Natural killer cell (primary cell): Measurements from ENCODE around the gene MTMR4. TPM values are rescaled to one million over a fixed set of nuclear protein-coding genes. Genes with fewer than 3 reads are reported as not detected.

Experiments used
- ATAC-seq, 3 donors: fragments of 150-1000 bp in 2 of 3; fragments of 200-7000 bp in 1 of 3; cut with Tn5 transposase; 1 replicate in 1 of 3; 2 replicates in 2 of 3; pipeline ENCODE4 v1.10.0; 2021; ENCODE audit warnings: mild to moderate bottlenecking in 2 of 3, moderate library complexity in 2 of 3
- DNase-seq, 2 donors: peaks; one replicate each; pipeline versions ENCODE4 v3.0.0 to v3.0.0-alpha.2; 2013 to 2021; ENCODE audit warnings: mixed read lengths in 1 of 2
- H3K27ac ChIP-seq: one replicate; pipeline ENCODE4 v1.5.1; 2013; ENCODE audit warnings: mild to moderate bottlenecking, low read length
- H3K27me3 ChIP-seq: one replicate; pipeline ENCODE4 v1.6.1; 2013; ENCODE audit warnings: low read length; ENCODE audit not compliant: control insufficient read depth, insufficient read depth
- H3K36me3 ChIP-seq: one replicate; pipeline ENCODE4 v1.6.1; 2013; ENCODE audit warnings: low read length; ENCODE audit not compliant: control insufficient read depth, insufficient read depth
- H3K4me1 ChIP-seq: one replicate; pipeline ENCODE4 v1.6.1; 2013; ENCODE audit warnings: low read length; ENCODE audit not compliant: control insufficient read depth, insufficient read depth
- H3K4me3 ChIP-seq: one replicate; pipeline ENCODE4 v1.5.1; 2013; ENCODE audit warnings: low read length
- H3K9me3 ChIP-seq: one replicate; pipeline ENCODE4 v1.6.1; 2013; ENCODE audit warnings: low read length; ENCODE audit not compliant: control insufficient read depth, insufficient read depth
- H3K27ac Mint-ChIP-seq, 2 donors: one replicate each; pipeline ENCODE4 v1.8.0; 2022; ENCODE audit warnings: mild to moderate bottlenecking in 2 of 2, mixed read lengths in 2 of 2, moderate library complexity in 1 of 2
- H3K27me3 Mint-ChIP-seq, 2 donors: one replicate each; pipeline ENCODE4 v1.8.0; 2022; ENCODE audit warnings: low read depth in 2 of 2, mixed read lengths in 2 of 2
- H3K36me3 Mint-ChIP-seq: one replicate; pipeline ENCODE4 v1.8.0; 2022; ENCODE audit warnings: mixed read lengths
- H3K4me1 Mint-ChIP-seq, 2 donors: one replicate each; pipeline ENCODE4 v1.8.0; 2022; ENCODE audit warnings: mixed read lengths in 2 of 2
- H3K4me3 Mint-ChIP-seq: one replicate; pipeline ENCODE4 v1.8.0; 2022; ENCODE audit warnings: mild to moderate bottlenecking, moderate library complexity, mixed read lengths
- H3K9me3 Mint-ChIP-seq, 2 donors: one replicate each; pipeline ENCODE4 v1.8.0; 2022; ENCODE audit warnings: mixed read lengths in 2 of 2
- WGBS: methylation state at CpG from one replicate; pipeline ENCODE4 v1.1.7; 2013; ENCODE audit warnings: missing lambda C conversion rate; ENCODE audit not compliant: insufficient coverage; 5-methylcytosine and 5-hydroxymethylcytosine counted together
- intact Hi-C: fragments of 100-400 bp; cut with micrococcal nuclease; formaldehyde crosslinking; loops from one replicate; pipeline ENCODE4 v1.14.2; 2022
- total RNA-seq, 4 donors: library from RNA; stranded (reverse); fragments of 120-200 nt in 1 of 4; gene quantifications; one replicate each; pipeline versions ENCODE4 v1.2.3 to v1.2.4, GENCODE V29; 2013 to 2022
- TF ChIP-seq, protein P1 (sequence below): fragments of 200-600 bp; IDR thresholded peaks from one replicate; pipeline ENCODE4 v1.8.0; 2022; ENCODE audit warnings: antibody characterized with exemption

The MTMR4 gene
- total RNA-seq, 3 donors from 2014 or later (not counting 1 experiment from before 2014, with no cell fraction given): 28.4 to 43.4 (median 39.7) TPM

DNA sequence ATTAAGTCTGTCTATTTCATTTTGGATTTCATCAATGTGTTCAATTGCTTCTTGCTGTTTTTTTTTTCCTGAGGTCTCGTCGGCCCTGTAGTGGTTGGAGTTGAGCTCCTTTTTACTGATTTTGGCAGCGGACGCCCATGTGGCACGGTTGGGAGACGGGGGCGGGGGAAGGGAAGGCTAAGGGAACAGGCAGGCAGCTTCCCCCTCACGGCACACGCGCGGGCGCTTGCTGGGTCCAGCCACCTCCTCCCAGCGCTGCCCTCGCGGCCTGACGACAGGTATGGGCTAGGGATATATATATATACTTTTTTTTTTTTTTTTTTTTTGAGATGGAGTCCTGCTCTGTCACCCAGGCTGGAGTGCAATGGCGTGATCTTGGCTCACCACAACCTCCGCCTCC lies 37.6 kb downstream of the MTMR4 start:
- Histone ChIP-seq H3K27me3 (no peaks in the 10 kb centered on the region), H3K4me3 (no peak overlapping the region), H3K36me3 (peaks cover 2% of the 10 kb centered on the region), H3K27ac (no peak overlapping the region), H3K9me3 (no peaks in the 10 kb centered on the region), H3K4me1 (no peaks in the 10 kb centered on the region)
- intact Hi-C loops: no loop called here
- Mint-ChIP-seq H3K27me3 (no peaks in the 10 kb centered on the region), H3K9me3 (no peaks in the 10 kb centered on the region), H3K4me3 (no peak overlapping the region), H3K27ac (no peak overlapping the region), H3K36me3 (no peaks in the 10 kb centered on the region), H3K4me1 (no peaks in the 10 kb centered on the region)
- TF ChIP-seq, protein P1, sequence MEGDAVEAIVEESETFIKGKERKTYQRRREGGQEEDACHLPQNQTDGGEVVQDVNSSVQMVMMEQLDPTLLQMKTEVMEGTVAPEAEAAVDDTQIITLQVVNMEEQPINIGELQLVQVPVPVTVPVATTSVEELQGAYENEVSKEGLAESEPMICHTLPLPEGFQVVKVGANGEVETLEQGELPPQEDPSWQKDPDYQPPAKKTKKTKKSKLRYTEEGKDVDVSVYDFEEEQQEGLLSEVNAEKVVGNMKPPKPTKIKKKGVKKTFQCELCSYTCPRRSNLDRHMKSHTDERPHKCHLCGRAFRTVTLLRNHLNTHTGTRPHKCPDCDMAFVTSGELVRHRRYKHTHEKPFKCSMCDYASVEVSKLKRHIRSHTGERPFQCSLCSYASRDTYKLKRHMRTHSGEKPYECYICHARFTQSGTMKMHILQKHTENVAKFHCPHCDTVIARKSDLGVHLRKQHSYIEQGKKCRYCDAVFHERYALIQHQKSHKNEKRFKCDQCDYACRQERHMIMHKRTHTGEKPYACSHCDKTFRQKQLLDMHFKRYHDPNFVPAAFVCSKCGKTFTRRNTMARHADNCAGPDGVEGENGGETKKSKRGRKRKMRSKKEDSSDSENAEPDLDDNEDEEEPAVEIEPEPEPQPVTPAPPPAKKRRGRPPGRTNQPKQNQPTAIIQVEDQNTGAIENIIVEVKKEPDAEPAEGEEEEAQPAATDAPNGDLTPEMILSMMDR: no peak
- no peak for DNase-seq
- ATAC-seq: no peak
- 85% methylated on average over 9 of the region's 18 CpGs for WGBS

DNA sequence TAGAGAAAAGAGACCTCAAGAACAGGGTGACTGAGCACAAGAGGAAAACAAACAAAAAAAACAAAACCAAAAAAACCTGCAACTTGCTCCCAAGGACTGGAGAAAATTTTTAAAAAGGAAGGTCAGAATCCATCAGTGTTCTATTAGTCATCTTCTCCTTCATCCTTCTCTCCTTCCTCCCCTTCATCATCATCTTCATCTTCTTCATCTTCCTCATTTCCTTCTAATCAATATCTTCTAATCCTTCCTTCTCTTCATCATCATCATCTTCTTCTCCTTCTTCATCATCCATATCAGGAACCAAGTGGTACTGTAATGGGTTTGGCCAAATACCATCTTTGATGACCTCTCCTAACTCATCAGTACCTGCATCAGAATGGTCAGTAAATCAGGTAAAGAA lies 38.5 kb downstream of the MTMR4 start:
- Mint-ChIP-seq H3K4me3 (no peak overlapping the region), H3K9me3 (no peaks in the 10 kb centered on the region), H3K27me3 (no peaks in the 10 kb centered on the region), H3K4me1 (no peaks in the 10 kb centered on the region), H3K36me3 (no peaks in the 10 kb centered on the region), H3K27ac (no peak overlapping the region)
- H3K4me3 ChIP-seq: no peak overlapping the region
- no peaks in the 10 kb centered on the region for H3K27me3 ChIP-seq
- intact Hi-C loops: no loop called here
- H3K9me3 ChIP-seq: no peaks in the 10 kb centered on the region
- peaks cover 2% of the 10 kb centered on the region for H3K36me3 ChIP-seq
- no peak for ATAC-seq
- H3K27ac ChIP-seq: no peak overlapping the region
- no peak for DNase-seq
- no peaks in the 10 kb centered on the region for H3K4me1 ChIP-seq
- TF ChIP-seq, protein P1: no peak

DNA sequence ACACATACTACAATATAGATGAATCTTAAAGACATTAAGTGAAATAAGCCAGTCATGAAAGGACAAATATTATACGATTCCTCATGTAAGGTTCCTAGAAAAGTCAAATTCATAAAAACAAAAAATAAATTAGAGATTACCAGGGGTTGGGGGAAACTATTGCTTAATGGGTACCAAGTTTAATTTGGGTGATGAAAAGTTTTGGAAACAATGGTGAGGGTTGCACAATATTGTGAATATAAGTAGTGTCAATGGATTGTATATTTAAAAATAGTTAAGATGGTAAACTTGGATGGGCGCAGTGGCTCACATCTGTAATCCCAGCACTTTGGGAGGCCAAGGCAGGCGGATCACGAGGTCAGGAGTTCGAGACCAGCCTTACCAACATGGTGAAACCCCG lies 44.1 kb downstream of the MTMR4 start:
- Histone ChIP-seq H3K36me3 (no peaks in the 10 kb centered on the region), H3K9me3 (no peaks in the 10 kb centered on the region), H3K4me3 (no peak overlapping the region), H3K27me3 (no peaks in the 10 kb centered on the region), H3K27ac (no peak overlapping the region), H3K4me1 (no peaks in the 10 kb centered on the region)
- Mint-ChIP-seq H3K4me1 (no peaks in the 10 kb centered on the region), H3K9me3 (no peaks in the 10 kb centered on the region), H3K27me3 (no peaks in the 10 kb centered on the region), H3K36me3 (no peaks in the 10 kb centered on the region), H3K4me3 (no peak overlapping the region), H3K27ac (no peak overlapping the region)
- TF ChIP-seq, protein P1: no peak
- 97% methylated on average over 5 of the region's 6 CpGs for WGBS
- DNase-seq: no peak
- intact Hi-C loops: no loop called here
- no peak for ATAC-seq

DNA sequence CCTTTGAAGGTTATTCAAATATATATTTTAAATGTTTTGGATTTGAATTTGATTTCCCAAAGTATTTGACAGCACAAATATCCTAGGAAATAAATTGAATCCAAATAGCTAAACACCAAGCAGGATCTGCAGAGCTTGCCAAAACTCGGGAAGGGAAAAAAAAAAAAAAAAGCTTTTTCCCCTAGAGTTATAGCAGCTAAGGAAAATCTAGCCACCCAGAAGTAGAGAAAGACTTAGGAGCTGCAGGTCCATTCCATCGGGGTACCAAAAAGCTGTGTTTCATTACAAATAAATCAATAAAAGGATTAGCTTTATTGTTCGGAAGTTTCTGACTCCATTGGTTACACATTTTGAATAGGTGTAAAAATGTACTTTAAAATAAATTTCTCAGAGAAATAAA lies 45.5 kb downstream of the MTMR4 start:
- no peaks in the 10 kb centered on the region for H3K9me3 Mint-ChIP-seq
- no peaks in the 10 kb centered on the region for H3K4me1 Mint-ChIP-seq
- TF ChIP-seq, protein P1: no peak

More for the DNA sequence above, 45.5 kb downstream of the MTMR4 start:
- DNase-seq: no peak
- H3K27me3 Mint-ChIP-seq: no peaks in the 10 kb centered on the region
- intact Hi-C loops: no loop called here
- H3K27ac ChIP-seq: no peak overlapping the region
- no peak for ATAC-seq
- no peaks in the 10 kb centered on the region for H3K4me1 ChIP-seq
- no peaks in the 10 kb centered on the region for H3K9me3 ChIP-seq
- no peak overlapping the region for H3K4me3 ChIP-seq
- H3K27ac Mint-ChIP-seq: no peak overlapping the region
- no peaks in the 10 kb centered on the region for H3K27me3 ChIP-seq
- H3K4me3 Mint-ChIP-seq: no peak overlapping the region
- 86% methylated on average over 2 of the region's 3 CpGs for WGBS
- no peaks in the 10 kb centered on the region for H3K36me3 Mint-ChIP-seq
- no peaks in the 10 kb centered on the region for H3K36me3 ChIP-seq
